Naive thymus-derived CD4-positive, alpha-beta T cell (primary cell): ENCODE results near the gene SMIM20. TPM values are rescaled to one million over a fixed set of nuclear protein-coding genes. Genes with fewer than 3 reads are reported as not detected.
"Not testable (repeated sequence)": the region's sequence is repeated elsewhere in the genome, so short reads cannot be mapped to it uniquely, and the experiment has no call there.

Source experiments
- ATAC-seq: fragments of 150-1000 bp; cut with Tn5 transposase; 2 replicates; pipeline ENCODE4 v1.10.0; 2021; ENCODE audit warnings: mild to moderate bottlenecking, moderate library complexity
- CTCF ChIA-PET: fragments of 350-600 bp; sonication (Branson Sonifier 250); formaldehyde crosslinking; loops from one replicate; lab custom pipeline; 2021; ENCODE audit warnings: antibody characterized with exemption; lab: Charles Lee
- POLR2A ChIA-PET: fragments of 350-600 bp; sonication (Branson Sonifier 250); formaldehyde crosslinking; loops from one replicate; lab custom pipeline; 2021; ENCODE audit warnings: antibody characterized with exemption, inconsistent platforms; lab: Charles Lee
- DNase-seq, 9 donors: peaks; one replicate each; pipeline versions ENCODE4 v3.0.0 to v3.0.0-alpha.2; 2020 to 2022; ENCODE audit warnings: mixed read lengths in 1 of 9
- H3K27ac ChIP-seq: one replicate; pipeline ENCODE4 v1.7.0; 2013; ENCODE audit warnings: mild to moderate bottlenecking, low read depth, low read length, moderate library complexity
- H3K27me3 ChIP-seq, 2 donors: one replicate each; pipeline ENCODE4 v1.7.0; 2013; ENCODE audit warnings: low read length in 2 of 2, mild to moderate bottlenecking in 2 of 2, moderate library complexity in 2 of 2; ENCODE audit not compliant: control insufficient read depth in 2 of 2, insufficient read depth in 2 of 2
- H3K36me3 ChIP-seq, 3 experiments: 1 replicate in 2 of 3; 2 replicates in 1 of 3; pipeline ENCODE4 v1.7.0; 2013; ENCODE audit warnings: low read length in 3 of 3, mild to moderate bottlenecking in 3 of 3, moderate library complexity in 1 of 3; ENCODE audit not compliant: insufficient read depth in 3 of 3, control insufficient read depth in 2 of 3
- H3K4me1 ChIP-seq, 2 donors: one replicate each; pipeline ENCODE4 v1.7.0; 2013; ENCODE audit warnings: low read length in 2 of 2, mild to moderate bottlenecking in 2 of 2, moderate library complexity in 1 of 2; ENCODE audit not compliant: control insufficient read depth in 2 of 2, insufficient read depth in 2 of 2
- H3K4me3 ChIP-seq: 2 replicates; pipeline ENCODE4 v1.7.0; 2013; ENCODE audit warnings: mild to moderate bottlenecking, low read length
- H3K9me3 ChIP-seq, 3 experiments: 1 replicate in 2 of 3; 2 replicates in 1 of 3; pipeline ENCODE4 v1.7.0; 2013; ENCODE audit warnings: low read length in 3 of 3; ENCODE audit not compliant: control insufficient read depth in 2 of 3
- H3K27ac Mint-ChIP-seq, 9 donors: one replicate each; pipeline ENCODE4 v1.8.0; 2020 to 2022; ENCODE audit warnings: mixed read lengths in 9 of 9, mild to moderate bottlenecking in 8 of 9, moderate library complexity in 5 of 9, inconsistent platforms in 2 of 9
- H3K27me3 Mint-ChIP-seq, 5 donors: one replicate each; pipeline ENCODE4 v1.8.0; 2021 to 2022; ENCODE audit warnings: mixed read lengths in 5 of 5, mild to moderate bottlenecking in 1 of 5
- H3K36me3 Mint-ChIP-seq, 5 donors: one replicate each; pipeline ENCODE4 v1.8.0; 2020 to 2022; ENCODE audit warnings: mixed read lengths in 5 of 5, mild to moderate bottlenecking in 3 of 5, inconsistent platforms in 1 of 5
- H3K4me1 Mint-ChIP-seq, 7 donors: one replicate each; pipeline ENCODE4 v1.8.0; 2020 to 2022; ENCODE audit warnings: mixed read lengths in 7 of 7, mild to moderate bottlenecking in 3 of 7, inconsistent platforms in 1 of 7
- H3K4me3 Mint-ChIP-seq, 10 donors: one replicate each; pipeline ENCODE4 v1.8.0; 2020 to 2022; ENCODE audit warnings: mild to moderate bottlenecking in 10 of 10, mixed read lengths in 10 of 10, moderate library complexity in 6 of 10, inconsistent platforms in 2 of 10
- H3K9me3 Mint-ChIP-seq, 11 donors: one replicate each; pipeline ENCODE4 v1.8.0; 2020 to 2022; ENCODE audit warnings: mixed read lengths in 11 of 11, mild to moderate bottlenecking in 4 of 11, inconsistent platforms in 1 of 11, moderate library complexity in 1 of 11
- intact Hi-C, 2 donors: fragments of 100-400 bp; cut with micrococcal nuclease; formaldehyde crosslinking; loops; one replicate each; pipeline ENCODE4 v1.15.1; 2023
- polyA plus RNA-seq, 2 donors: library from polyadenylated mRNA; unstranded; fragments of 300-500 nt; fragmentation: Illumina TruSeq; gene quantifications; one replicate each; pipeline ENCODE4 v1.2.3, GENCODE V29; 2021
- total RNA-seq, 6 experiments: library from RNA in 5 of 6; stranded (reverse) in 5 of 6; gene quantifications; 1 replicate in 5 of 6; 2 replicates in 1 of 6; pipeline ENCODE4 v1.2.3 and lab custom pipeline; 2021 to 2026

SMIM20 gene
- total and polyA plus RNA-seq, 7 experiments from 2014 or later = 11.6 to 67.5 (median 17.8) TPM

DNA sequence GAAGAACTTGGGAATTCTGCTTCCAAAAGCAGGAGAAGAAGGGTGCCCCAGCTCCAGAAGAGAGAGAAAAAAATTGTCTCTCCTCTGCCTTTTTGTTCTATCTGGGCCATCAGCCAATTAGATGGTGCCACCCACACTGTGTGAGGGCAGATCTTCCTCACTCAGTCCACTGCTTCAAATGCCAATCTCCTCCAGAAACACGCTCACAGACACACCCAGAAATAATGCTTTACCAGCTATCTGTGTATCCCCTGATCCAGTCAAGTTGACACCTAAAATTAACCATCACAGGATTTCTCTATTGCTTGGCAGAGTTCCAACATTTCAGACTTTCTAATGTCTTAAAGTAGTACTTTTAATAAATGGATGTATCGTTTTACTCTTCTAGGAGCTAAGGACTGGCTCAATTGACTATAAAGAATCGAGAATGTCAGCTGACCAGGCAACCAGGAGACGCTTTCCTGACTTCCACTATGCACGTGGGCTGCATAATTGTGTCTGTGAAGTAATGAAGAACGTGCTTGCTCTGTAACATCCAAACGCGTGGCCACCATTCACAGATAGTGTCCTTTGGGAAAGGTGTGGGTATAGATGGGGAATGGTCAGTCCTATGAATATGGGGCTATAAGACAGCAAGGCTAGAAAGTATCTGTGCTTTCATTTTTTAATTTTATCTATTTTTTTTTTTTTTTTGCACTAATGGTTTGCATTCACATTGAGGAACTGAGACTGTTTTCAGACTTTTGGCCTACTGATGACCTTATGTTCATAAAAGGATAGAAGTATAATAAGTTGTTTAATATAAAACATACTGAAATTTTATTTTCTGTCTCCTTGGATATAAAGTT, 9.9 kb upstream of the SMIM20 start:
- Mint-ChIP-seq H3K4me1 (peaks cover 0 to 3% (median 0%) of the 10 kb centered on the region in 7 donors), H3K27ac (no peak overlapping the region), H3K4me3 (no peak overlapping the region), H3K36me3 (peaks cover 0 to 8% (median 4%) of the 10 kb centered on the region in 5 donors), H3K9me3 (peaks cover 0 to 6% (median 0%) of the 10 kb centered on the region in 11 donors), H3K27me3 (peaks cover 0 to 9% (median 0%) of the 10 kb centered on the region in 5 donors)
- no peaks in the 10 kb centered on the region for H3K4me1 ChIP-seq
- H3K36me3 ChIP-seq = no peaks in the 10 kb centered on the region
- H3K4me3 ChIP-seq = no peak overlapping the region
- CTCF ChIA-PET = no interaction called here
- no peaks in the 10 kb centered on the region for H3K27me3 ChIP-seq
- intact Hi-C loops = no loop called here
- H3K9me3 ChIP-seq = no peaks in the 10 kb centered on the region
- DNase-seq = no peak
- POLR2A ChIA-PET = no interaction called here
- H3K27ac ChIP-seq = no peak overlapping the region
- ATAC-seq = no peak

DNA sequence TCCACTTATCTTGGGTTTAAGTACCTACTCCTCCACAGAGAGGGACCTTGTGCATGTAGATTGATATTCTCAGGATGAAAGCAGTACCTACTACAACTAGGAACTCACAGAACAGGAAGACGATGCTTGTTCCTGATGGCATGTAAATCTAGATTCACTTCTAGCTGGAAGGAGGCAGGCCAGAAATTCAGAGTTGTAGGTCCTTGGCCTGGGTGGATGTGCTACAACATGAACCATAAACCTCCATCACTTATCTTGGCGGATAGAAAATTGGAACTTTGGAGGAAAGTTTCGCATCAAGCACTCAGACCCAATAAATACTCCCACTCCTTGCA, 9.3 kb upstream of the SMIM20 start:
- intact Hi-C loops = no loop called here

DNA sequence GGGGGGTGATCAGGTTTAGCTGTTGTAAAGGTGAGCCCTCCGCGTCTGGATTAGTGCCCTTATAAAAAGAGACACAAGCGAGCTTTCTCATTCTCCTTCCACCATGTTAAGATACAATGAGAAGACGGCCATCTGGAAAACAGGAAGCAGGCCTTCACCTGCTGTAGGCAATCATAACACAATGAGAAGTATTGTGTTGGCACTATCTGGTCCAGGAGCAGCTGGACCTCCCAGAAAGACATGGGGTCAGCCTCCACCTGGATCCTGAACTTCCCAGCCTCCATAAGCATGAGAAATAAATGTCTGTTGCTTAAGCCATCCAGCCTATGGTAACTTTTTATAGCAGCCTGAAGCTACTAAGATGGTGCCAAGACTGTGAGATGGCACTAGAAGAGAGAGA, 8.6 kb upstream of the SMIM20 start:
- POLR2A ChIA-PET = no interaction called here
- H3K9me3 ChIP-seq = no peaks in the 10 kb centered on the region

More for the DNA sequence above, 9.3 kb upstream of the SMIM20 start:
- no peaks in the 10 kb centered on the region for H3K36me3 ChIP-seq
- ChIA-PET POLR2A (no interaction called here), CTCF (no interaction called here)
- no peak overlapping the region for H3K27ac Mint-ChIP-seq
- no peak overlapping the region for H3K4me3 Mint-ChIP-seq
- ATAC-seq (no peak), DNase-seq (no peak)
- peaks cover 0 to 3% (median 0%) of the 10 kb centered on the region in 7 donors for H3K4me1 Mint-ChIP-seq
- H3K27me3 Mint-ChIP-seq = peaks cover 0 to 9% (median 0%) of the 10 kb centered on the region in 5 donors
- H3K27me3 ChIP-seq = no peaks in the 10 kb centered on the region
- no peak overlapping the region for H3K27ac ChIP-seq
- no peaks in the 10 kb centered on the region for H3K4me1 ChIP-seq
- peaks cover 0 to 8% (median 4%) of the 10 kb centered on the region in 5 donors for H3K36me3 Mint-ChIP-seq
- H3K9me3 ChIP-seq = no peaks in the 10 kb centered on the region
- no peak overlapping the region for H3K4me3 ChIP-seq
- H3K9me3 Mint-ChIP-seq = peaks cover 0 to 9% (median 0%) of the 10 kb centered on the region in 11 donors

DNA sequence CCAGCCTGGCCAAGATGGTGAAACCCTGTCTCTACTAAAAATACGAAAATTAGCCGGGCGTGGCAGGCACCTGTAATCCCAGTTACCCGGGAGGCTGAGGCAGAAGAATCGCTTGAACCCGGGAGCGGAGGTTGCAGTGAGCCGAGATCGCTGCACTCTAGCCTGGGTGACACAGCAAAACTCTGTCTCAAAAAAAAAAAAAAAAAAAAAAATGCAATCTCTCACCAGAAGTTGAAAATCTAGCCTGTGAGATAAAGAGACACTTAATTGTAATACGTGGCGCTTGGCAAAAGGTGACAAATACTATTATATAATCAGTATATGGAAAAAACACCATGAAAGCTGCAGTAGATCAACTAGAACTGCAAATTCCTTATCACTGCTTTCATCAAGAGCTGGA, 7.9 kb upstream of the SMIM20 start:
- H3K4me3 Mint-ChIP-seq, H3K27ac ChIP-seq, H3K4me1 Mint-ChIP-seq, intact Hi-C loops, ATAC-seq, CTCF ChIA-PET, DNase-seq, H3K9me3 ChIP-seq, H3K4me3 ChIP-seq, H3K27me3 Mint-ChIP-seq, H3K36me3 Mint-ChIP-seq, H3K4me1 ChIP-seq, H3K36me3 ChIP-seq, H3K27ac Mint-ChIP-seq, H3K27me3 ChIP-seq, H3K9me3 Mint-ChIP-seq: not testable (repeated sequence)
- POLR2A ChIA-PET = interaction anchor here (0.7 kb wide), 1 partner anchor 80 kb away, joined by 3 read pairs; no protein-coding TSS in a partner anchor

More for the DNA sequence above, 8.6 kb upstream of the SMIM20 start:
- Histone ChIP-seq H3K27ac (no peak overlapping the region), H3K27me3 (no peaks in the 10 kb centered on the region), H3K4me1 (no peaks in the 10 kb centered on the region), H3K4me3 (no peak overlapping the region), H3K36me3 (no peaks in the 10 kb centered on the region)
- peaks cover 0 to 3% (median 0%) of the 10 kb centered on the region in 7 donors for H3K4me1 Mint-ChIP-seq
- no peak overlapping the region for H3K27ac Mint-ChIP-seq
- CTCF ChIA-PET = no interaction called here
- H3K4me3 Mint-ChIP-seq = no peak overlapping the region
- ATAC-seq = no peak
- H3K27me3 Mint-ChIP-seq = peaks cover 0 to 9% (median 0%) of the 10 kb centered on the region in 5 donors
- peaks cover 0 to 8% (median 4%) of the 10 kb centered on the region in 5 donors for H3K36me3 Mint-ChIP-seq
- H3K9me3 Mint-ChIP-seq = peaks cover 0 to 9% (median 0%) of the 10 kb centered on the region in 11 donors
- intact Hi-C loops = no loop called here
- DNase-seq = no peak

DNA sequence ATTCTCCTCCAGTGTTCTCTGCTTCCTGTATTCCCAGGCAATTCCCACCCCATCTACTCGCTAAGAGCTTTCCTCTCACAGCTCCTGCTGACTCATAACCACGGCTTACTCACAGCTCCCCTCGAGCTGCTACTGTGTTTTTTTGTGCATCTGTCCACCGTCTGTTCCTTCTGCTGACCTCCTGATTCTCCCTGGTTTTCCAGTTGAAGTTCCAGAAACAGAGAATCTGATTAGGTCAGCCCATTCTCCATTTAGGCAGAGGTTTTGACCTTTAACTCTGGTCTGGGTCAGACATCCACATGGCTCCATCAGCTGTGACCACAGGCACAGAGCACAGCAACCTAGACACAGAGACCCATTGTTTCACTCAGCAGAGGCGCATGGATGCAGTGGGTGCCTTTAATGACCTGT, 5.5 kb upstream of the SMIM20 start:
- CTCF ChIA-PET = no interaction called here
- intact Hi-C loops = no loop called here
- H3K27me3 Mint-ChIP-seq = peaks cover 0 to 16% (median 0%) of the 10 kb centered on the region in 5 donors
- peaks cover 0 to 8% (median 4%) of the 10 kb centered on the region in 5 donors for H3K36me3 Mint-ChIP-seq
- DNase-seq = no peak
- Histone ChIP-seq H3K4me1 (peaks cover 6 to 7% of the 10 kb centered on the region in 2 donors), H3K36me3 (no peaks in the 10 kb centered on the region), H3K4me3 (no peak overlapping the region), H3K27me3 (no peaks in the 10 kb centered on the region), H3K9me3 (no peaks in the 10 kb centered on the region), H3K27ac (no peak overlapping the region)
- POLR2A ChIA-PET = no interaction called here
- H3K27ac Mint-ChIP-seq = no peak overlapping the region
- ATAC-seq = no peak
- peaks cover 0 to 9% (median 0%) of the 10 kb centered on the region in 11 donors for H3K9me3 Mint-ChIP-seq
- no peak overlapping the region for H3K4me3 Mint-ChIP-seq
- H3K4me1 Mint-ChIP-seq = peaks cover 7 to 9% (median 8%) of the 10 kb centered on the region in 7 donors

DNA sequence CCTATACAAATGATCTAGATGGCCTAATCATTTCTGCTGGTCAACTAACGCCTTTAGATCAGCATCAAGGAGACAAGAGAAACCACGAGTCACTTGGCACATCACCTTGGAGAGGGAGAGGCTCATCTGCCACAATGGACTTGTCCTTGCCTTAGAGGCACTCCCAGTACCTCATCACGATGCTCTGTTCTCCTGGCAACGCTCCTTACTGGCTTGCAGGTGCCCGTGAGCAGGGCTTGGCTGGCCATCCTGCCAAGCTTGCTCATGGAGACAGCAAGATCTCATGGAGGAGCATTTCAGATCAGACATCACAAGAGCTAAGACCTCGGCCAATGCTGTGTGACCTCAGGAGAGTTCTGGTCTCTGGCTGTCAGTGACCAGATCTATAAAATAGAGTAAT, 2.7 kb upstream of the SMIM20 start:
- CTCF ChIA-PET = interaction anchor here (0.9 kb wide), 1 partner anchor 69 kb away, joined by 3 read pairs; no protein-coding TSS in a partner anchor

More for the DNA sequence above, 2.7 kb upstream of the SMIM20 start:
- POLR2A ChIA-PET = interaction anchor here (0.8 kb wide), 1 partner anchor 57 kb away, joined by 4 read pairs; no protein-coding TSS in a partner anchor
- Mint-ChIP-seq H3K4me1 (peaks cover 10 to 24% (median 22%) of the 10 kb centered on the region in 7 donors), H3K4me3 (no peak overlapping the region), H3K36me3 (peaks cover 0 to 3% (median 0%) of the 10 kb centered on the region in 5 donors), H3K27ac (no peak overlapping the region), H3K27me3 (peaks cover 0 to 16% (median 0%) of the 10 kb centered on the region in 5 donors), H3K9me3 (peaks cover 0 to 9% (median 0%) of the 10 kb centered on the region in 11 donors)
- ATAC-seq (no peak), DNase-seq (no peak)
- intact Hi-C loops = loop anchor here (5.0 to 10.0 kb wide), 5 partner anchors 76 to 1329 kb away; partner anchors contain the start of gene DHX15 (in 1 of the 2)
- Histone ChIP-seq H3K9me3 (no peaks in the 10 kb centered on the region), H3K4me1 (peaks cover 11 to 16% of the 10 kb centered on the region in 2 donors), H3K4me3 (no peak overlapping the region), H3K27me3 (no peaks in the 10 kb centered on the region), H3K36me3 (no peaks in the 10 kb centered on the region), H3K27ac (no peak overlapping the region)
